ENCODE data around the gene ATG2B. TPM values are rescaled to one million over a fixed set of nuclear protein-coding genes. Genes with fewer than 3 reads are reported as not detected.

Gene ATG2B
- total RNA-seq, 4 donors from 2014 or later, result 28.4 to 55.1 (median 40.0) TPM

DNA sequence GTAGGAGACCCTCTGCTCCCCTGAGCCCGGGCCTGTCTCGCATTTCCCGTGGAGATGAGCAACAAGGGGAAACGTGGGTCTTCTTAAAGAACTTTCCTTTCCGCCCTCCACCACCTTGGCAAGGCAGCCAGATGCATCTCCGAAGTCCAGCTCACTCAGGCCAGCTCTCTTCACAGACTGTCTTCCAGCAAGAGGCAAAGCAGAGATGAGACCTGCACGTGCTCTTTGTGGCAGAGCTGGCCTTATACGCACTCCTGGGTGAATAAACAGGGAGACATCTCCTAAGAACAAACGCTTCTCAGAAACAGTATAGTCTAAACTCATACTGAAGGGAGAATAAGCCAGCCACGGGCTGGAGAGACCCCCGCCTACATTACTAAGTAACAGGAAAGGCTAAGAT, 108.5 kb downstream of the ATG2B start:
- no peak for DNase-seq
- H3K9me3 ChIP-seq, result no peaks in the 10 kb centered on the region
- H3K36me3 ChIP-seq, result no peaks in the 10 kb centered on the region
- no peaks in the 10 kb centered on the region for H3K27me3 ChIP-seq
- intact Hi-C loops (cut with DNase I), result no loop called here
- WGBS, 2 donors, result 86 to 88% methylated on average over 11 of the region's 11 CpGs
- TF ChIP-seq, protein P1, sequence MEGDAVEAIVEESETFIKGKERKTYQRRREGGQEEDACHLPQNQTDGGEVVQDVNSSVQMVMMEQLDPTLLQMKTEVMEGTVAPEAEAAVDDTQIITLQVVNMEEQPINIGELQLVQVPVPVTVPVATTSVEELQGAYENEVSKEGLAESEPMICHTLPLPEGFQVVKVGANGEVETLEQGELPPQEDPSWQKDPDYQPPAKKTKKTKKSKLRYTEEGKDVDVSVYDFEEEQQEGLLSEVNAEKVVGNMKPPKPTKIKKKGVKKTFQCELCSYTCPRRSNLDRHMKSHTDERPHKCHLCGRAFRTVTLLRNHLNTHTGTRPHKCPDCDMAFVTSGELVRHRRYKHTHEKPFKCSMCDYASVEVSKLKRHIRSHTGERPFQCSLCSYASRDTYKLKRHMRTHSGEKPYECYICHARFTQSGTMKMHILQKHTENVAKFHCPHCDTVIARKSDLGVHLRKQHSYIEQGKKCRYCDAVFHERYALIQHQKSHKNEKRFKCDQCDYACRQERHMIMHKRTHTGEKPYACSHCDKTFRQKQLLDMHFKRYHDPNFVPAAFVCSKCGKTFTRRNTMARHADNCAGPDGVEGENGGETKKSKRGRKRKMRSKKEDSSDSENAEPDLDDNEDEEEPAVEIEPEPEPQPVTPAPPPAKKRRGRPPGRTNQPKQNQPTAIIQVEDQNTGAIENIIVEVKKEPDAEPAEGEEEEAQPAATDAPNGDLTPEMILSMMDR (IDR thresholded peaks at IDR 0.05), result no peak
- no peak for TF ChIP-seq POLR2A (IDR thresholded peaks at IDR 0.05)
- H3K4me3 ChIP-seq (replicated peaks in 1 of 3), result no peak overlapping the region
- no peak overlapping the region for H3K27ac ChIP-seq
- no peaks in the 10 kb centered on the region for H3K4me1 ChIP-seq

DNA sequence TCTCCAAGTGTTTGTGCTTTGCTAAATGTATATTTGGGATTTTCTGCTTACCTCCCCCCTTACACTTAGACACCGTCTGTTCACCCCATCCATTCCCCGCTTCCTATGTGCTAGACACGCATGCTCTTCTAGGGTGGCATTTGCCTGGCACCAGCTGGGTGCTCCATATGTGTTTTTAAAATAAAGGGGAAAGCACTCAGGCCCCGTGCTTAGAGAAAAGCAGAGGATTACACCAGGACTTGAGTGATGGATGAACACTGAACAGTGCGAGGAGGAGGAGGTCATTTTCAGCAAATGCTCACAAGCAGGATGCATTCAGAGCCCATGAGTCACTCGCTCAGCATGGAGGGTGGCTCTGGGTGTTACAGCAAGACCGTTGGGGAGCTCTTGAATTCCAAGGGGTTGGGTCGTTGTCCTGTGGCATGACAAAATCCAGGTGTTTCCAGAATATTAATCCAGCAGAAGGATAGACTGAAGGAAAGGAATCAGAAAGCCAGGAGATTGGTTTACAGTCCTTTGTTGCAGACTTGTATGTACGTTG, 110.1 kb downstream of the ATG2B start:
- Histone ChIP-seq H3K9me3 (no peaks in the 10 kb centered on the region), H3K36me3 (no peaks in the 10 kb centered on the region), H3K27me3 (no peaks in the 10 kb centered on the region), H3K4me1 (no peaks in the 10 kb centered on the region), H3K4me3 (replicated peaks in 1 of 3) (no peak overlapping the region), H3K27ac (no peak overlapping the region)
- TF ChIP-seq, protein P1 (IDR thresholded peaks at IDR 0.05), result no peak
- intact Hi-C loops (cut with DNase I), result no loop called here
- WGBS, 2 donors, result 67 to 76% methylated on average over 9 of the region's 9 CpGs
- DNase-seq, result no peak

DNA sequence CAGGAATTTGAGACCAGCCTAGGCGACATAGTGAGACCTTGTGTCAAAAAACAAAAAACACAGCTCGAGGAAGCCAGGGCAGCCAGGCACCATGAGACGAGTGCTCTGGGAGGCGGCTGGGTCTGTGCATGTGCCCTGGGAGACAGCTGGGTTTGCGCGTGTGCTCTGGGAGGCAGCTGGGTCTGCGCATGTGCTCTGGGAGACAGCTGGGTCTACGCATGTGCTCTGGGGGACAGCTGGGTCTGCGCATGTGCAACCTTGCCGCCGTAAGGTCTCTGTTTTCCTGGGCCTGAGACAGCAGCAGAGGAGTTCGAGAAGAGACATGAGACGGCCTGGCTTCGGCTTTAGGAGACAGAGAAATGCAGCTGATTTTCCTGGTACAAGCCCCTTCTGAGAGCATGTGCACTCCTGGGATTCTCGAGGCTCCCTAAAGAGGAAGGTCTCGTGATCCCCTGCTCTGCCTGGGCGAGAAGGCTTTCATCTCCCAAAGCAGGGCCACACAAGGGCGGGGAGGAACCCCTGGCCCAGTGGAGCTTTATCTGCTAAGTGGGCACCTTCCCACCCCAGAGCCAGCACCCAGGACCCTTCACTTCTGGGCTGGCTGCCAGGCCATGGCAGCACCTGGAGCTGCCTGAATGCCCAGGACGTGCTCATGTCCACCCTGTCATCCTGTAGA, 110.7 kb downstream of the ATG2B start:
- H3K36me3 ChIP-seq, result no peaks in the 10 kb centered on the region
- no peak for DNase-seq
- H3K27ac ChIP-seq, result no peak overlapping the region
- 90 to 91% methylated on average over 15 to 16 of the region's 19 CpGs for WGBS, 2 donors
- no peaks in the 10 kb centered on the region for H3K27me3 ChIP-seq
- TF ChIP-seq, protein P1 (IDR thresholded peaks at IDR 0.05), result no peak
- TF ChIP-seq POLR2A (IDR thresholded peaks at IDR 0.05), result no peak
- no peaks in the 10 kb centered on the region for H3K4me1 ChIP-seq
- intact Hi-C loops (cut with DNase I), result no loop called here
- H3K4me3 ChIP-seq (replicated peaks in 1 of 3), result no peak overlapping the region
- no peaks in the 10 kb centered on the region for H3K9me3 ChIP-seq

DNA sequence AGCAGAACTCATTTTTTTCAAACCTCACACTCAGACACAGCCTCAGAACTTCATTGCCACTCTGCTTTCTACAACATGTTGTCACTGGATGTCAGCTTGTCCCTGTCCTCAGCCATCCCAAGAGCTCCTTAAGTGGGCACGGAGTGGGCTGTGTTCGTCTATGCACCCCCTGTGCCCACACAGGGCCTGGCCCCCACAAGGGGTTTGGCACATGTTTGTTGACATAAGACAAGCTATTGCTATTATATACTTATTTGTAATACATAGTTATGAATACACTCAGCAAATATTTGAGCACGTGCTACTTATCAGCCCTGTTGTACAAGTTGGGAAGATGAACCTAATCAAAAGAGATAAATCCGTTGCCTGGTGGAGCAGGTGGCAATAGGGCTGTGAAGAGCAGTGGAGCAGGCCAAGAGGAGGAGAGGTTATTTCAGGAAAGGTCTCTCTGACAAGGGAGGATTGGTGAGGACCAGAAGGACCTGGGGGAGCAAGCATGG, 111.4 kb downstream of the ATG2B start:
- Histone ChIP-seq H3K4me3 (replicated peaks in 1 of 3) (no peak overlapping the region), H3K27ac (no peak overlapping the region), H3K27me3 (no peaks in the 10 kb centered on the region), H3K4me1 (no peaks in the 10 kb centered on the region), H3K9me3 (no peaks in the 10 kb centered on the region), H3K36me3 (no peaks in the 10 kb centered on the region)
- intact Hi-C loops (cut with DNase I), result no loop called here
- WGBS, 2 donors, result 77 to 90% methylated on average over 4 of the region's 4 CpGs
- DNase-seq, result no peak
- TF ChIP-seq POLR2A (IDR thresholded peaks at IDR 0.05), result no peak

DNA sequence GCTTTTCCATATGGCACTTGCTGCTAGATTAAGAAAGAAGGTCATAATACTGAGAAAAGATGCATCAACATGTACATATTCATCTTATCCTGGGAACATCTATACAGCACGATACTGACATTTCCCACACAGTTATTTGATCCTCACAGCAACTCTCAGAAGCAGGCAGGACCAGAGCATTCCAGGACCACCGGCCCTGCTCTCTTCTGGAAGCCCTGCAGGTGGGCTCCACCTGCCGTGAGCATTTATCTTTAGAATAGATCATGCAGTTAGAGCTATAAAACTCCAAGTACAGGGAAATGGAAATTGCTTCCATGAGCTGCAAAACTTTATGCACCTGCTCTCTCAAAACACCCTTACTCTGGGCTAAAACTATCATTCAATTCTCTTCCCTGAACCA, 112.7 kb downstream of the ATG2B start:
- no peaks in the 10 kb centered on the region for H3K9me3 ChIP-seq
- H3K4me1 ChIP-seq, result no peaks in the 10 kb centered on the region
- TF ChIP-seq, protein P1 (IDR thresholded peaks at IDR 0.05), result no peak
- TF ChIP-seq POLR2A (IDR thresholded peaks at IDR 0.05), result no peak
- H3K36me3 ChIP-seq, result no peaks in the 10 kb centered on the region
- intact Hi-C loops (cut with DNase I), result no loop called here
- no peaks in the 10 kb centered on the region for H3K27me3 ChIP-seq
- no peak overlapping the region for H3K27ac ChIP-seq
- WGBS, 2 donors, result 80 to 81% methylated on average over 3 of the region's 3 CpGs
- H3K4me3 ChIP-seq (replicated peaks in 1 of 3), result no peak overlapping the region
- no peak for DNase-seq

Data from thyroid gland (tissue), 4 donors.